T-helper 22 cell (primary cell): Measurements from ENCODE around the gene PTEN.
"Not testable (repeated sequence)": the region's sequence is repeated elsewhere in the genome, so short reads cannot be mapped to it uniquely, and the experiment has no call there.

Experiments used
- DNase-seq: peaks from one replicate; pipeline ENCODE4 v3.0.0-alpha.2; 2020; ENCODE audit warnings: low read depth

Gene PTEN

DNA sequence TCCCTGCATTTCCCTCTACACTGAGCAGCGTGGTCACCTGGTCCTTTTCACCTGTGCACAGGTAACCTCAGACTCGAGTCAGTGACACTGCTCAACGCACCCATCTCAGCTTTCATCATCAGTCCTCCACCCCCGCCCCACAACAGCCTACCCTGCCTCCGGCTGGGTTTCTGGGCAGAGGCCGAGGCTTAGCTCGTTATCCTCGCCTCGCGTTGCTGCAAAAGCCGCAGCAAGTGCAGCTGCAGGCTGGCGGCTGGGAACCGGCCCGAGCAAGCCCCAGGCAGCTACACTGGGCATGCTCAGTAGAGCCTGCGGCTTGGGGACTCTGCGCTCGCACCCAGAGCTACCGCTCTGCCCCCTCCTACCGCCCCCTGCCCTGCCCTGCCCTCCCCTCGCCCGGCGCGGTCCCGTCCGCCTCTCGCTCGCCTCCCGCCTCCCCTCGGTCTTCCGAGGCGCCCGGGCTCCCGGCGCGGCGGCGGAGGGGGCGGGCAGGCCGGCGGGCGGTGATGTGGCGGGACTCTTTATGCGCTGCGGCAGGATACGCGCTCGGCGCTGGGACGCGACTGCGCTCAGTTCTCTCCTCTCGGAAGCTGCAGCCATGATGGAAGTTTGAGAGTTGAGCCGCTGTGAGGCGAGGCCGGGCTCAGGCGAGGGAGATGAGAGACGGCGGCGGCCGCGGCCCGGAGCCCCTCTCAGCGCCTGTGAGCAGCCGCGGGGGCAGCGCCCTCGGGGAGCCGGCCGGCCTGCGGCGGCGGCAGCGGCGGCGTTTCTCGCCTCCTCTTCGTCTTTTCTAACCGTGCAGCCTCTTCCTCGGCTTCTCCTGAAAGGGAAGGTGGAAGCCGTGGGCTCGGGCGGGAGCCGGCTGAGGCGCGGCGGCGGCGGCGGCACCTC lies at the start of gene PTEN, which contains the start of gene KLLN:
PTEN (plus strand) TSS at position 573 of the 891 bp plus-strand sequence. CDS start 845 bp downstream, outside the sequence.
KLLN (minus strand) TSS at position 481 of the 891 bp plus-strand sequence. CDS start 1,046 bp downstream, outside the sequence.
- DNase-seq, result peak; percentile 72

DNA sequence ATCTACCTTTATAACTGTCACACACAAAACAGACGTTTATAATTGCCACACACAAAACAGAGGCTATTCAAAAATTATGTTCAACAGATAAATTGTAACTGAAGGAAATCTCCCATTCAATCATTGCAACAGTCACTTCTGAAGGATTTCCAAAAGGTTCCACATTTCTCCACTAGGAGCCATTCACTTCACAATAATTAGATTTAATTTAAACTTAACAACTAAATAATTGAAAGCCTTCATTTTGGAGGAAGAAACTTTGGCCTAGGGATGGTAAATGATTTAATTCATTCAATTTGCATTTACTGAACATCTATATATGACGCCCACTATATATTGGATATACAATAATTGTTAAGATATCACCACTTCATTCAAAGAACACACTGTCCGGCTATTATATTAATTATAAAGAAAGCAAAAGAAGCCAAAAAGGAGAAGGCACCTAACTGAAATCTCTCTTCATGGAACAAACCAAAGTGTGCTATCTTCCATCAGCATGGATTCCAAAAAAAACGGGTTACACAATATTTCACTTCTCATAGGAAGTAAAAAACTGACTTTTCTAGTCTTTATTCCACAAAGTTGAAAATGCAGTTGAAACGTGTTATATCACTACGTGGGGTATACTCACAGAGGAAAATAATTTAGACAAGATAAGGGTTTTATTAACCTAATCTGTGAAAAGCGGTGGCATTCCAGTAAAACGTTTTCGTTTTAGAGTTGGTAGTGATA lies 47.1 kb upstream of the PTEN start:
- no peak for DNase-seq

DNA sequence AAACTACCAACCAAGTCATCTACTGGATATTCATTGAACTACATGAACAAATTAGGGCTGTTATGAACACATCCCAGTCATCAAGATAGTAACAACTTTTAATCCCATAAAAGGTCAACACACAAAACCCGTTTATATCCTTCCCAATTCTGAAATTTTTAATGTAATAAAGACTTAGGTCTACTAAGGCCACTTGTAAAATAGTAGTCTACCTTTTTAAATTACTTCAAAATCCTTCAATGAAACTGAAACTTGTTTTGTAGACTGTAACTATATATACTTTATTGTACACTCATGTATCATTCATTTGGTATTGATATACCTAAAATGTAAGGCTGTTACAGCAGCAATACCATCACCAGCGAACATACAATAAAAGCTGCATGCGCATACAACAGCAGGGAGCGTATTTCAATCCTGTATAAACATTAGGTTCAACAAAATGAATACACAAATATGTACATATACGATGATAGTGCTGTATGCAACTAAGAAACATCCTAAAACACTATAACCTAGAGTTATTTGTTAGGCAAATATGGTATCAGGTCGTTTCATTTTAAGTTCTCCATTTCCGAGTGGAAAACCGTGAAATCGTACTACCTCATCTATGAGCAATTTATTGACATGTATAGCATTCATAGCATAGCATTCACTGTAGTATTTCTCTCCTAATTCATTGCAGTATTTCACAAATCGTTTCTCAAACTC lies 46.4 kb upstream of the PTEN start:
- DNase-seq, result no peak

DNA sequence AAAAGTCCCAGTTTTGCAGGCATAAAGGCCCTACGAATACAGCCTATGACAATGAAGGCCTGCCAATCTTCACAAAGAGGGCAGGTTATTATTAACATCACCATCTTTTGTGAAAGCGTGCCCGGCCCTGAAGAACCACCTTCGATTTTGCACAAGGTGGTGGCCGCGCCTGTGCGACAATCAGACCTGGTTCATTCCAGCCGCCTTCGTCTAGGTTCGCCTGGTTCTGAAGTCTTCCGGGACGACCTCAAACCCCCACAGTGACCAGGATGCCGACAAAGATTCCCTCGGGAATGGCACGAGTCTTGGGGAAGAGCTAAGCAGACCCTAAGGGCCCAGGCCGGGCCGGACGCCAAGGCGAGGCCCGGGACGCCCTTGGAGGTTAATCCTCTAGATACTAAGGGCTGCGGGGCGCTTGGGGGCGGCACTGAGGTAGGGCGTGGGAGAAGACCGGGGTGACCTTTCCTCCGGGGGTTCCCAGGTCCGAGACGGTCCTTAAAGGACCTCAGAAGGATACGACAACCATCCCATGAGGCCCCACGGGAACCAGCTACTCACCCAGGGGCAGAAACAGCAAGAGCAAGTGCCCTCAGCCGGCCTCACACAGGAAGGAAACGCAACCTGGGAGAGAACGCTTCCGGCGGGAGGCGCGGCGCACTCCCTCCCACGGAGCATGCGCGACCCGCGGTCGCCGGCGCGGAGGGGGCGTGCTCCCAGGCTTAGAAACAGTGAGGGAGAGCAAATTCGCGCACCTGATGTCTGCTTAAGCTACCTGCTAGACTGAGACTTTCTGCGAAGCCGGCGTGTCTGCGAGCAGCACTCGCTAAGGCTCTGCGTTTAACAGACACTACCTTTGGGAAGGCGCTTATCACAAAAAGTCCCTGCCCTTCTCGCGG lies 45.6 kb upstream of the PTEN start, which contains the start of gene ATAD1:
ATAD1 (minus strand) TSS at position 618 of the 896 bp plus-strand sequence. CDS start 3,627 bp downstream, outside the sequence.
- DNase-seq, result peak; percentile 78

DNA sequence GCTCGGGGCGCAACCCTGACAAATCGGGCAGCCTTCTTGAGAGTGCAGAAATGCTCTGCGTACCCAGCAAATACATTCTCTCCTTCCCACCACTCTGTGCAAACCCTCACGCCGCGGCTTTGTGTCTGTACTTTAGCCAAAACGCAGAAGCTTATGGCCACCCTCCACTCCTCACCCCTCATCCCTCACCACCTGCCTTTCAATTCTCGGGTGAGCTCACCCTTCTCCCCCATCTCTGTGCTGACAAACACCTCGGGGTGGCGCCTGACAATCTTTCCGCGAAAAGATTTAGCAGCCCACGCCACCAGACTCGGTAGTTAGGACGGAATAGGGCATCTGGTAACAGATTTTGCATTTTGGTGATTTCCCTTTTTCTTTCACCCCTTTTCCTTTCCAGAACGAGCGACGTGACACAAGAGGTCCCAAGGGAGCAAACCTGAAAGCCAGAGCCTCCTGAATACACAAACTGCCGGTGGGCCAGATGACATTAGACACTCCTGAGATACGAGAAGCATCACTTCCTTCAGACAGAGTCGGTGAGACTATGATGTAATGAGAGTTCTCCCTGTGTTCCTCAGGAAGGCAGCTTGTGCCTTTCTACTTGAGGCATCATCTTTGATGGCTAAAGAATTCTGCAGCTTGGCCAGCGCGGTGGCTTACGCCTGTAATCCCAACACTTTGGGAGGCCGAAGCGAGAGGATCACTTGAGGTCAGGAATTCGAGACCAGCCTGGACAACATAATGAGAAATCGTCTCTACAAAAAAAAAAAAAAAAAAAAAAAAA lies 44.7 kb upstream of the PTEN start:
- peak; percentile 36 for DNase-seq

DNA sequence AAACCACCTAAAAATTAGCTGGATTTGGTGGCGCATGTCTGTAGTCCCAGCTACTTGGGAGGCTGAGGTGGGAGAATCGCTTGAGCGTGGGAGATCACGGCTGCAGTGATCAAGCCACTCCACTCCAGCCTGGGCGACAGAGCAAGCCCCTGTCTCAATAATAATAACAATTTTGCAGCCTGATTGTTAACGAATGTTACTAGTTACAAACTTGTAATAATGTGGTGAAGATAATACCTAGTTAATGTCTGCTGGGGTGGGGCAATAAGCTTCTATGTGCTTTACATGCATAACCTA lies 44.2 kb upstream of the PTEN start:
- DNase-seq, result no peak

DNA sequence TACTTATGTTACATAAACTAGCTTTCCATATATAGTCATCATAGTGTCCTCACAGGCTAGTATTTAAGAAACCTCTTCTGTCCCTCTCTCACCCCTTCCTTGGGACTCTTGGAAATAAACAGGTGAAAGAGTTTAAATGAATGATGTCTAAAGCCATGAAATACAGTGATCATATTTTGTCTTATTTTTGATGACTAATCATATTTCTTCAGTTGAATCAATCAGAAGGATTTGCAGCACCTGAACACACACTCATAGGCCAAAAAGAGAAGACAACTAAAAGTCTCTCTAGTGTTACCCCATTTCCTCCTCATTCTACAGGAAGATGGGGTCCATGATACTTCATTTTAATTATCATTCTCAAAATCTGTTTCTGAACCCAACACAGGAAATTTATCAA lies 36.8 kb upstream of the PTEN start:
- no peak for DNase-seq

DNA sequence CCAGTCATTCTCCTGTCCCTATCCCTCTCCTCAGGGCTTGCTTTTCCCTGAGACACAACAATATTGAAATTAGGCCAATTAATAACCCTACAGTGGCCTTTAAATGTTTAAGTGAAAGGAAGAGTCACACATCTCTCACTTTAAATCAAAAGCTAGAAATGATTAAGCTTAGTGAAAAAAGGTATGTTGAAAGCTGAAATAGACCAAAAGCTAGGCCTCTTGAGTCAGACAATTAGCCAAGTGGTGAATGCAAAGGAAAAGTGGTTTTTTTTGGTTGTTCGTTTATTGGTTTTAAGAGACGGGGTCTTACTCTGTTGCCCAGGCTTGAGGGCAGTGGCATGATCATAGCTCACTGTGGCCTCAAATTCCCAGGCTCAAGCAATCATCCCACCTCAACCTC lies 35.7 kb upstream of the PTEN start:
- DNase-seq, result no peak

DNA sequence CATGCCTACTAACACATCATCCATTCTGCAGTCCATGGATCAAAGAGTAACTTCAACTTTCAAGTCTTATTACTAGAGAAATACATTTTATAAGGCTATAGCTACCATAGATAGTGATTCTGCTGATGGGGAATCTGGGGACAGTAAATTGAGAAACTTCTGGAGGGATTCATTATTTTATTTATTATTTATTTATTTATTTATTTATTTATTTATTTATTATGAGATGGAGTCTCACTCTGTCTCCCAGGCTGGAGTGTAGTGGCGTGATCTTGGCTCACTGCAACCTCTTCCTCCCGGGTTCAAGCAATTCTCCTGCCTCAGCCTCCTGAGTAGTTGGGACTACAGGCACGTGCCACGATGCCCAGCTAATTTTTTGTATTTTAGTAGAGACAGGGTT lies 34.4 kb upstream of the PTEN start:
- DNase-seq, result not testable (repeated sequence)

DNA sequence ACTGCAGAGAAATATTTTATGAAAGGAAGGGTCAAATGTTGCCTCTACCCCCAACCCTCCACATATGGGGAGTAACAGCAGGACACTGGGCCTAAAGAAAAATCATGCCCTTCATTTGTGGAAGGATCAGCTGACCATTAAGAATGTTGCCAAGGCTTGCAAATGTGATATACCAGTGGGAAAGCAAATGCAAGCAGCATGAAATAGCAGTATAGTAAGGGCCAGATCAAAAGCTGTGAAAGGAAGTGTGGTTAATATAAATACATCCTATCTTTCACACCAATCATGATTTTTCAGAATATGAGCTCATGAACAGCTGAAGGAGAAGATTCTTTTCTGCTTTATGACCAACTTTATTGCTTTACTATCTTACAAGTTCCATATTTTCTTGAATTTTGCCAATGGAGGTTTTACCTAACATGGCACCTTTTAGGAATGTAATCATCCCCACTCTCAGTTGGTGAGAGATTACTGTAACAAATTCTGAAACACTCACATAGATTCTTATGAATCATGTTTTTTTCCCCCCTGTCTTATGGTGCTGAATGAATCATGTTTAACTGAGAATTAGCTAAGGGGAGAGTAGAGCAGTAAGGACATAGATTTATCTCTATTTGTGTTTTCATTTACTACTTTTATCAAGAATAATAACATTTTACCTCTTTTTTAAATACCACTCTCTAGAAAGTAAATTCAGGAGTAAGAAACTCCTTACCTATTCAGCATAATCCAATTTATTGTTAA lies 33.3 kb upstream of the PTEN start:
- no peak for DNase-seq

DNA sequence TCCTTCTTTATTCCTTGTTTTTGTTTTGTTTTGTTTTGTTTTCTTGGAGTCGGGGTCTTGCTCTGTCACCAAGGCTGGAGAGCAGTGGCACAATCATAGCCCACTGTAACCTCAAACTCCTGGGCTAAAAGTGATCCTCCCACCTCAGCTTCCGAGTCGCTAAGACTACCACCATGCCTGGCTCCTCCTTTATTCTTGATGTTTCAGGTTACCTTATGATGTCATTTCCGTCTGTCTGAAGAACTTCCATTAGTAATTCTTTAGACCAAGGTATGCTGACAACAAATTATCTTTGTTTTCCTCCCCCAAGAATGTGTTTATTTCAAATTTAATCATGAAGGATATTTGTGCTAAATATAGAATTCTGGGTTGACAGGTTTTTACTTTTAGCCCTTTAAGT lies 27.3 kb upstream of the PTEN start:
- no peak for DNase-seq

DNA sequence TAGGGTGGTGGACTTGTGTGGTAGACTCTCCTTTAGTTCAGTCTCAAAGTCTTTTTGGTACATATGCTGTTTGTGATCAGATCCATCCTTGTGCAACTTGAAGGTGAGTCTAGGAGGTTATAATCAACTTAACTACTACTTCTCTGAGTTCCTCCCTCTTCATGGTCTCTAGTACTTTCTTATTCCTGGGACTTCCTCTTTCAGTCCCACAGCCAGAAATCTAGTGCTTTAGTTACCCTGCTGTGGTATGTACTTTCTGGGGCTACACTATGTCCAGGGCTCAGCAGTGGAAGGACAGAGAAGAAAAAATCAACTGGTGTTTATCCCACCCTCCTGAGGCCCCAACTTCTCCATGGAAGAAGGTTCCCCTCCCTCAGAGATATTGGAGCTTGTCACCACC lies 26.0 kb upstream of the PTEN start:
- DNase-seq, result no peak

DNA sequence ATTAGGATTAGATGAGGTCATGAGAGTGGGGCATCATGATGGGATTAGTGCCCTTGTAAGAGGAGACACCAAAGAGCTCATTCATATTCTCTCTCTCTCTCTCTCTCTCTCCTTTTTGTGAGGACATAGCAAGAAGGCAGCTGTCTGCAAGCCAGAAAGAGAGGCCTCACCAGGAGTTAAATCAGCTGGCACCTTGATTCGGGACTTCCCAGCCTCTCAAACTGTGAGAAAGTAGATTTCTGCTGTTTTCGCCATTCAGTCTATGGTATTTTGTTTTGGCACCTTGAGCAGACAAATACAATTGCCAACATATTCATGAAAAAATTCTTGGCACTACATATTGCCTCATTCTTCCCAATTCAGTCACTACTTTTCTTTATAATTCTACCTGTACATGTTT lies 24.8 kb upstream of the PTEN start:
- no peak for DNase-seq

DNA sequence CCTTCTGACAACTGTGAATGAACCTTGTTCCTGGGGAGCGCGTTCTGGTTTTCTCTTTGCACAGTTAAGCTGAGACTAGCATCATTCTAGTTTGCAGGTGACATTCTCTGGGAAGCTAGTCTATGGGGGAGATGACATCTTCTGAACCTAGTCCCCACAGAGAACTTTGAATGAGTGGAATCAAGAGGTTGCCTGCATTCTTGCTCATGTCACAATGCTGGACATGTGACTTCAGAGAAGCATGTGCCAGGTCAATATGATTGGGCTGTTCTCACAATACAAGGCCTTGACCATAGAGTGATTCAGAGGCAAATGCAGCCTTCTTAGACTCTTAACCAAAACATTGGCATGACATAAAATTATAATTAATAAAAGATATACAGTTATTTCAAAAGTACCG lies 22.2 kb upstream of the PTEN start:
- no peak for DNase-seq

DNA sequence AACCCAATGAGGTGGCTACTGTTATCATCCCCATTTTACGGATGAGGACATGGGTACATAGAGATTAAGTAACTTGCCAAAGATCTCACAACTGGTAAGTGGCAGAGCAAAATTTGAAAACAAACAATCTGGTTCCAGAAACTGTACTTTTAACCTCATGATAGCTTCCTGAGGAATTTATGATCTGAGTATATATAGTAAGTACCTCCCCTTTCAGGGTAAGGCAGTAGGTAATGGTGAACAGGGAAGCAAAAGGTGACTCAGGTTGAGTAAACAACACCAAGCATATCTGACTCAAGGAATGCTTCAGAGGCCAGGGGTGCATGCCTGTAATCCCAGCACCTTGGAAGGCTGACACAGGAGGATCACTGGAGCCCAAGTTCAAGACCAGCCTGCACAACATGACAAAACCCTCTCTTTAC lies 21.2 kb upstream of the PTEN start:
- no peak for DNase-seq

DNA sequence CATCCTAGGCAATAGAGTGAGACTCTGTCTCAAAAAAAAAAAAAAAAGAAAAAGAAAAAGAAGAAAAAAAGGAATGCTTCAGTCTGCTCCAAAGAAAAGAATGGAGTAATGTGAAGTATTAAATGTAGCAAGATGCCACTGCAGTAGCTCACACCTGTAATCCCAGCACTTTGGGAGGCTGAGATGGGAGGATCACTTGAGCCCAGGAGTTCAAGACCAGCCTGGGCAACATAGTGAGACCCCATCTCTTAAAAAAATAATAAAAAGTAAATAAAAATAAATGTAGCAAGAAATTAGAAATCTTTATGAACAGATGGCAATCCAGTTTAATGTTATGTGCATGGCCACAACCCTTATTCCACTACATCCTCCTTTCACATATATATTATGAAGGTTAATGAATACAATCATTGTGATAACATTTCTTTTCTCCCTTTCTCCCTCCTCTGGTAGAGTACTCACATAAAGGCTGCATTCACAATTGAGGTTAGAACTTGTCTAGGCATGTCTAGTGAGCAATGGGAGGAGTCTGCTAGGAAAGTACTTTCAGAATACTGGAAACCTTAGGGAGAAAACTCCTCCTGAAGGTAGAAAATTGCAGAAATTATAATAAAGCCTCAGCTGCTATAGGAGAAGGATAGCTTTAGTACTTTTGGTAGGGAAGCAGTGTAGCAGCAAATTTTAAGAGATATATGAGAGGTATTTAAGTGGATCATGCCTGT lies 20.5 kb upstream of the PTEN start:
- DNase-seq, result no peak

DNA sequence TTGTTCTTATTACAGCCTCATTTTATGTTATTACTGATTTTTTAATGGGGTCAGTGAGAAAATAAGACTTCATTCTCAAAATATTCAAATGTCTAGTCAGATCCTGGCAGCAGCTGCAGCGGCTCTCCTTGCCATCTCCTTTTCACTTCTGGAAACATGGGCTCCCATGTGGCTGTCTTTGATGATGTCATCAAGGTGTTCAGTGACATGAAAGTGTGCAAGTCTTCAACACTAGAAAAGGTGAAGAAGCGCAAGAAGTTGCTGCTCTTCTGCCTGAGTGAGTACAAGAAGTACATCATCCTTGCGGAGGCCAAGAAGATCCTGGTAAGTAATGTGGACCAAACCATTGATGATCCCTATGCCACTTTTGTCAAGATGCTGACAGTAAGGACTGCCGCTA lies 19.7 kb upstream of the PTEN start:
- DNase-seq, result no peak

DNA sequence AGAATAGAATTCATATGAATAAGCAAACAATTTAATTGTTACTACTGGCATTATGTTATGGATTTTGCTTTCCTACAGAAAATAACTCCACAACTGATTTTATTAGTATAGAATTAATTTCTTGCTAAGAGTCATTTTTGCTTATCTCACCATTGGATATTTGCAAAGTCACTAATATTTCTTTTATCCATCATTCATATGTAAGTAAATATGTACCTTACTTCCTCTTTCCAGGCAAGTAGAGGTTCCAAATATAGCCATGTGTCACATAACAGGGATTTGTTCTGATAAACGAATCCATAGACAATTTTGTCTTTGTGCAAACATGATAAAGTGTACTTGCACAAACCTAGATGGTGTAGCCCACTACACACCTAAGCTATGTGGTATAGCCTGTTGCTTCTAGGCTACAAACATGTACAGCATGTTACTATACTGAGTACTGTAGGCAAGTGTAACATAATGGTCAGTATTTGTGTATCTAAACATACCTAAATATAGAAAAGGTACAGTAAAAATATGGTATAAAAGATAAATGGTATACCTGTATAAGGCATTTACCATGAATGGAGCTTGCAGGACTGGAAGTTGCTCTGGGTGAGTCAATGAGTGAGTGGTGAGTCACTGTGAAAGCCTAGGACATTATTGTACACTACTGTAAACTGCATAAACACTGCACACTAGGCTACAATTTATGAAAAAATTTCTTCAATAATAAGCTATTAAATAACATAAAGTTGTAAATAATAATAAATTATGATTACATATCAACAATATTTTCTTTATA lies 18.4 kb upstream of the PTEN start:
- DNase-seq, result no peak

DNA sequence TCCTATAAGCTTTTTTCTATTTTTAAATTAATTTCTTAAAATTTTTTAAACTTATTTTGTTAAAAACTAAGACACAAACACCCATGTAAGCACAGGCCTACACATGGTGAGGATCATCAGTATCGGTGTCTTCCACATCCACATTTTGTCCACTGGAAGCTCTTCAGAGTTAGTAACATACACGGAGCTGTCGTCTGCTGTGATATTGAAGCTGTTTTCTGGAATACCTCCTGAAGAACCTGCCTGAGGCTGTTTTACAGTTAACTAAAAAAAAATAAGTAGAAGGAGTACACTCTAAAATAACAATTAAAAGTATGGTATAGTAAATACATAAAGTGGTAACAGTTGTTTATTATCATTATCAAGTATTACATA lies 17.8 kb upstream of the PTEN start:
- no peak for DNase-seq
